Parathyroid adenoma (tissue), 2 donors: ENCODE results near the gene C11orf52.

Experiments used
- H2AFZ ChIP-seq: fragments of 300-600 bp; sonication (generic); one replicate; pipeline ENCODE4 v1.7.0; 2017; ENCODE audit warnings: antibody characterized with exemption, mild to moderate bottlenecking
- H3K27ac ChIP-seq: fragments of 300-600 bp; sonication (generic); one replicate; pipeline ENCODE4 v1.7.0; 2017
- H3K27me3 ChIP-seq: fragments of 300-600 bp; sonication (generic); one replicate; pipeline ENCODE4 v1.7.0; 2017; ENCODE audit warnings: low read length; ENCODE audit not compliant: control insufficient read depth, insufficient read depth
- H3K36me3 ChIP-seq: fragments of 300-600 bp; sonication (generic); one replicate; pipeline ENCODE4 v1.7.0; 2017; ENCODE audit warnings: low read length; ENCODE audit not compliant: control insufficient read depth, insufficient read depth
- H3K4me1 ChIP-seq: fragments of 300-600 bp; sonication (generic); one replicate; pipeline ENCODE4 v1.7.0; 2017; ENCODE audit warnings: control low read depth
- H3K4me2 ChIP-seq: fragments of 300-600 bp; sonication (generic); one replicate; pipeline ENCODE4 v1.7.0; 2017; ENCODE audit warnings: low read length
- H3K4me3 ChIP-seq: fragments of 300-600 bp; sonication (generic); one replicate; pipeline ENCODE4 v1.7.0; 2017; ENCODE audit warnings: low read depth, low read length
- H3K79me2 ChIP-seq: fragments of 300-600 bp; sonication (generic); one replicate; pipeline ENCODE4 v1.7.0; 2017; ENCODE audit warnings: control low read depth
- H3K9ac ChIP-seq: fragments of 300-600 bp; sonication (generic); one replicate; pipeline ENCODE4 v1.7.0; 2017; ENCODE audit warnings: mild to moderate bottlenecking
- H3K9me3 ChIP-seq: fragments of 300-600 bp; sonication (generic); one replicate; pipeline ENCODE4 v1.7.0; 2017; ENCODE audit warnings: low read length; ENCODE audit not compliant: control insufficient read depth
- CTCF ChIP-seq: fragments of 300-600 bp; sonication (generic); IDR thresholded peaks from one replicate; pipeline ENCODE4 v1.7.0; 2017; ENCODE audit warnings: antibody characterized with exemption, mild to moderate bottlenecking
- donor health status: primary hyperparathyroidism.

Gene C11orf52

GRCh38 chr11:111906680-111907079 is 12.0 kb upstream of the C11orf52 start:
- Histone ChIP-seq H3K27ac (peak overlapping the region; percentile 56), H3K9me3 (no peaks in the 10 kb centered on the region)

GRCh38 chr11:111908639-111909305 is 9.9 kb upstream of the C11orf52 start:
- peaks cover 26% of the 10 kb centered on the region for H3K4me1 ChIP-seq
- H3K9me3 ChIP-seq: no peaks in the 10 kb centered on the region
- no peaks in the 10 kb centered on the region for H3K79me2 ChIP-seq
- no peak overlapping the region for H3K4me3 ChIP-seq
- peak overlapping the region; percentile 49 for H3K27ac ChIP-seq
- H3K9ac ChIP-seq: no peak overlapping the region
- H3K27me3 ChIP-seq: no peaks in the 10 kb centered on the region
- TF ChIP-seq CTCF: no peak
- peak overlapping the region; percentile 79 for H2AFZ ChIP-seq
- H3K36me3 ChIP-seq: no peaks in the 10 kb centered on the region
- no peak overlapping the region for H3K4me2 ChIP-seq

More at GRCh38 chr11:111906680-111907079, 12.0 kb upstream of the C11orf52 start:
- Histone ChIP-seq H3K4me1 (peaks cover 21% of the 10 kb centered on the region), H2AFZ (peak overlapping the region; percentile 31), H3K4me3 (no peak overlapping the region), H3K9ac (no peak overlapping the region), H3K36me3 (no peaks in the 10 kb centered on the region), H3K27me3 (no peaks in the 10 kb centered on the region), H3K79me2 (no peaks in the 10 kb centered on the region), H3K4me2 (peak overlapping the region; percentile 26)
- TF ChIP-seq CTCF: no peak

GRCh38 chr11:111909378-111909777 is 9.3 kb upstream of the C11orf52 start:
- H3K36me3 ChIP-seq: no peaks in the 10 kb centered on the region
- peaks cover 26% of the 10 kb centered on the region for H3K4me1 ChIP-seq
- no peak overlapping the region for H3K4me3 ChIP-seq
- H3K9ac ChIP-seq: no peak overlapping the region
- H2AFZ ChIP-seq: peak overlapping the region; percentile 79
- TF ChIP-seq CTCF: no peak
- H3K4me2 ChIP-seq: peak overlapping the region; percentile 31
- no peaks in the 10 kb centered on the region for H3K9me3 ChIP-seq
- H3K79me2 ChIP-seq: no peaks in the 10 kb centered on the region
- H3K27me3 ChIP-seq: no peaks in the 10 kb centered on the region
- peak overlapping the region; percentile 49 for H3K27ac ChIP-seq

- no peaks in the 10 kb centered on the region for H3K36me3 ChIP-seq
- H3K4me1 ChIP-seq: peaks cover 26% of the 10 kb centered on the region
- H3K9ac ChIP-seq: no peak overlapping the region
- peak overlapping the region; percentile 53 for H3K4me2 ChIP-seq
- peak overlapping the region; percentile 40 for H3K4me3 ChIP-seq
- no peaks in the 10 kb centered on the region for H3K27me3 ChIP-seq
- no peaks in the 10 kb centered on the region for H3K79me2 ChIP-seq
- peak overlapping the region; percentile 75 for H3K27ac ChIP-seq
- no peaks in the 10 kb centered on the region for H3K9me3 ChIP-seq
- TF ChIP-seq CTCF: no peak
- H2AFZ ChIP-seq: peak overlapping the region; percentile 79
These were observed 7.8 kb upstream of the C11orf52 start for GRCh38 chr11:111910676-111911562.
